Measurements from ENCODE around the gene ENTHD1.

DNA sequence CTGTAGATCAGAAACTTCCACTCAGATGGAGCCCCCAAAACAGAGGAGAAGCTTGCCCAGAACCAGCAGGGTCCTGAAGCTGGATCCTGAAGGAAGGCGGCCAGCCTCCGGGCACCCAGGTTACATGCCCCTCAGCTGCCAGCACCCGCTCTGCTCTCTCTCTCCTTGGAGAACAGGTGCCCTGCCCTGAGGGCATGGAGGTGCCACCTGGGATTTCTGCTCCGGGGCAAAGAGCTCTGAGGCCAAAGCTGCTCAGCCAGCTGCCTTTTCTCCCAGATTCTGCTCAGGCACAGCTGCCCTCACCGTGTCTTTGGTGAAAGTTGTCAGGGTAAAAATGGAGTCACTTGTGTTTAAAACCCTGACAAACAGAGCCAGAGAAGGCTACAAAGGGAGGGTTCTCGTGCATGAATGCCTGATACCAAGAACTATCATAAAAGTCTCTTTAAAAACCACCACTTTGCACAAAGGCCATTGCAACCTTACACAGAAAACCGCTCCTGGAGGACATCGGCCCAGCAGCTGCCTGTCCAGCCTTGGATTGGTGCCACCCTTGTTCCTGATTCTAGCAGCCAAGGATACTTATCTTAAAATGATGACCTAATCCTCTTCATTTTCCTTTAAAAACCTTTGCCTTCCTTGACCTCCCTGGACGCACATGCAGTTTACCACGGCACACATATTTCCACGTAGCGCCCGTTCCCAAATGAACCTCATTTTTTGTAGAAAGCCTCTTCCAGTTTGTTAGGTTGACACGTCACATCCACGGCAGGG lies 183.0 kb downstream of the ENTHD1 start:
- TF ChIP-seq CTCF (IDR thresholded peaks at IDR 0.05) (no peak), EZH2phosphoT487 (IDR thresholded peaks at IDR 0.05) (no peak)

Measured in neural progenitor cell (in vitro differentiated cells).